Measurements from ENCODE around the gene KAT6B. TPM values are rescaled to one million over a fixed set of nuclear protein-coding genes. Genes with fewer than 3 reads are reported as not detected.
A peak's percentile ranks its signal among the peaks of the same experiment; 100 is the strongest.

The KAT6B gene
- total and polyA plus RNA-seq, 2 experiments from 2014 or later: 32.0 to 43.9 TPM

GRCh38 chr10:74841265-74841973 lies 15.0 kb downstream of the KAT6B start:
- no peak overlapping the region for H3K27ac ChIP-seq
- H3K36me3 ChIP-seq: peaks cover 22% of the 10 kb centered on the region
- H3K9me3 ChIP-seq (ENCODE audit: low read depth): no peaks in the 10 kb centered on the region
- TF ChIP-seq CTCF (IDR thresholded peaks at IDR 0.05; ENCODE audit: low read depth, low read length): no peak
- H3K27me3 ChIP-seq: no peaks in the 10 kb centered on the region
- peaks cover 7% of the 10 kb centered on the region for H3K4me1 ChIP-seq (ENCODE audit: low read depth)
- no peak overlapping the region for H3K4me3 ChIP-seq
- peak in 1 of 2 donors; percentile 65 for DNase-seq (ENCODE audit: low read depth in 1 of 2, low spot score in 1 of 2)

- Histone ChIP-seq H3K27ac (no peak overlapping the region), H3K27me3 (no peaks in the 10 kb centered on the region), H3K36me3 (peaks cover 22% of the 10 kb centered on the region), H3K9me3 (ENCODE audit: low read depth) (no peaks in the 10 kb centered on the region), H3K4me1 (ENCODE audit: low read depth) (peaks cover 13% of the 10 kb centered on the region), H3K4me3 (no peak overlapping the region)
- no peak for DNase-seq (ENCODE audit: low read depth in 1 of 2, low spot score in 1 of 2)
- no peak for TF ChIP-seq CTCF (IDR thresholded peaks at IDR 0.05; ENCODE audit: low read depth, low read length)
Observed at GRCh38 chr10:74842301-74842954, 16.0 kb downstream of the KAT6B start.

- no peak for TF ChIP-seq CTCF (IDR thresholded peaks at IDR 0.05; ENCODE audit: low read depth, low read length)
Observed at GRCh38 chr10:74846958-74847357, 20.6 kb downstream of the KAT6B start.

GRCh38 chr10:74851831-74852230 lies 25.4 kb downstream of the KAT6B start:
- no peak overlapping the region for H3K4me3 ChIP-seq
- peak in 1 of 2 donors; percentile 30 for DNase-seq (ENCODE audit: low read depth in 1 of 2, low spot score in 1 of 2)
- no peak overlapping the region for H3K27ac ChIP-seq
- no peaks in the 10 kb centered on the region for H3K36me3 ChIP-seq
- no peaks in the 10 kb centered on the region for H3K9me3 ChIP-seq (ENCODE audit: low read depth)
- peaks cover 34% of the 10 kb centered on the region for H3K4me1 ChIP-seq (ENCODE audit: low read depth)
- no peak for TF ChIP-seq CTCF (IDR thresholded peaks at IDR 0.05; ENCODE audit: low read depth, low read length)
- no peaks in the 10 kb centered on the region for H3K27me3 ChIP-seq

More at GRCh38 chr10:74846958-74847357, 20.6 kb downstream of the KAT6B start:
- DNase-seq (ENCODE audit: low read depth in 1 of 2, low spot score in 1 of 2): no peak
- no peaks in the 10 kb centered on the region for H3K9me3 ChIP-seq (ENCODE audit: low read depth)
- no peaks in the 10 kb centered on the region for H3K27me3 ChIP-seq
- peaks cover 18% of the 10 kb centered on the region for H3K36me3 ChIP-seq
- H3K4me3 ChIP-seq: no peak overlapping the region
- H3K4me1 ChIP-seq (ENCODE audit: low read depth): peaks cover 7% of the 10 kb centered on the region
- peak overlapping the region; percentile 38 for H3K27ac ChIP-seq

- H3K36me3 ChIP-seq: no peaks in the 10 kb centered on the region
- H3K4me3 ChIP-seq: no peak overlapping the region
- no peak for TF ChIP-seq CTCF (IDR thresholded peaks at IDR 0.05; ENCODE audit: low read depth, low read length)
- no peaks in the 10 kb centered on the region for H3K27me3 ChIP-seq
- H3K27ac ChIP-seq: peak overlapping the region; percentile 15
- H3K9me3 ChIP-seq (ENCODE audit: low read depth): no peaks in the 10 kb centered on the region
- no peak for DNase-seq (ENCODE audit: low read depth in 1 of 2, low spot score in 1 of 2)
- H3K4me1 ChIP-seq (ENCODE audit: low read depth): peaks cover 29% of the 10 kb centered on the region
Observed at GRCh38 chr10:74852381-74852780, 26.0 kb downstream of the KAT6B start.
